Erythroblast (primary cell): ENCODE data around the gene MAP3K19.

Experiments used
- GATA1 ChIP-seq: IDR thresholded peaks from 2 replicates; pipeline ENCODE4 v1.6.1; 2011; ENCODE audit warnings: low read depth, mild to moderate bottlenecking, control low read depth, low read length, moderate library complexity
- POLR2A ChIP-seq: IDR thresholded peaks from 2 replicates; pipeline ENCODE4 v1.6.1; 2011; ENCODE audit warnings: mild to moderate bottlenecking, low read length

- TF ChIP-seq POLR2A (no peak), GATA1 (no peak)
Measured at GRCh38 chr2:134946073-134946472, 101.2 kb downstream of the MAP3K19 start.
